Omental fat pad (tissue), 4 donors: ENCODE results near the gene AGAP2. TPM values are rescaled to one million over a fixed set of nuclear protein-coding genes. Genes with fewer than 3 reads are reported as not detected.

Experiments
- ATAC-seq: fragments of 150-250 bp; one replicate; pipeline ENCODE4 v1.9.1; 2016; ENCODE audit warnings: mild to moderate bottlenecking, moderate library complexity; ENCODE audit not compliant: low FRiP score
- DNase-seq: peaks from one replicate; pipeline ENCODE4 v3.0.0-alpha.2; 2019; ENCODE audit warnings: low spot score
- CTCF ChIP-seq, 3 donors: fragments of 450-650 bp; IDR thresholded peaks; one replicate each; pipeline ENCODE4 v1.5.1; 2016 to 2017; ENCODE audit warnings: antibody characterized with exemption in 3 of 3, mild to moderate bottlenecking in 3 of 3, moderate library complexity in 2 of 3
- total RNA-seq, 4 donors: library from RNA; depleted of rRNA; stranded (reverse); fragments of >200 nt; gene quantifications; one replicate each; pipeline ENCODE4 v1.1.0, GENCODE V29; 2016

AGAP2 gene
- total RNA-seq, 4 donors from 2014 or later, result 1.2 to 7.1 (median 1.9) TPM

- no peak for DNase-seq
- ATAC-seq, result no peak
- no peak for TF ChIP-seq CTCF (IDR thresholded peaks at IDR 0.05)
These were observed 42.7 kb upstream of the AGAP2 start for GRCh38 chr12:57781244-57781643.

- DNase-seq, result no peak
- TF ChIP-seq CTCF (IDR thresholded peaks at IDR 0.05), result no peak
- ATAC-seq, result no peak
These were observed 41.8 kb upstream of the AGAP2 start for GRCh38 chr12:57780284-57780897.

- ATAC-seq, result no peak
- no peak for DNase-seq
- TF ChIP-seq CTCF (IDR thresholded peaks at IDR 0.05), result no peak
These were observed 41.2 kb upstream of the AGAP2 start for GRCh38 chr12:57779736-57780135.

GRCh38 chr12:57777911-57778310, 39.4 kb upstream of the AGAP2 start:
- TF ChIP-seq CTCF (IDR thresholded peaks at IDR 0.05), result no peak
- DNase-seq (no peak), ATAC-seq (no peak)

- DNase-seq, result no peak
- no peak for ATAC-seq
- TF ChIP-seq CTCF (IDR thresholded peaks at IDR 0.05), result no peak
These were observed 38.8 kb upstream of the AGAP2 start for GRCh38 chr12:57777367-57777766.

- no peak for DNase-seq
- TF ChIP-seq CTCF (IDR thresholded peaks at IDR 0.05), result no peak
- no peak for ATAC-seq
These were observed 37.7 kb upstream of the AGAP2 start for GRCh38 chr12:57776247-57776587.

- DNase-seq (no peak), ATAC-seq (no peak)
These were observed 37.2 kb upstream of the AGAP2 start for GRCh38 chr12:57775563-57776246.

More at GRCh38 chr12:57775563-57776246, 37.2 kb upstream of the AGAP2 start:
- TF ChIP-seq CTCF (IDR thresholded peaks at IDR 0.05), result no peak
